Calu3 (cell line): Measurements from ENCODE around the gene ENPP1. TPM values are rescaled to one million over a fixed set of nuclear protein-coding genes. Genes with fewer than 3 reads are reported as not detected.

Source experiments
- BruUV-seq: library from RNA; stranded (reverse); fragments of 400-500 nt; replicated peaks from 2 replicates; lab custom pipeline; 2021; lab: Mats Ljungman, UMichigan
- CTCF ChIA-PET: fragments of 300-600 bp; sonication (Branson Sonifier 250); formaldehyde crosslinking; loops from one replicate; lab custom pipeline; 2022; ENCODE audit warnings: antibody characterized with exemption; lab: Charles Lee
- DNase-seq: peaks from one replicate; pipeline ENCODE4 v3.0.0; 2022
- H3K27ac Mint-ChIP-seq: one replicate; pipeline ENCODE4 v1.8.0; 2022; ENCODE audit warnings: mixed read lengths; ENCODE audit not compliant: unreplicated experiment
- H3K27me3 Mint-ChIP-seq: one replicate; pipeline ENCODE4 v1.8.0; 2022; ENCODE audit warnings: mixed read lengths; ENCODE audit not compliant: unreplicated experiment
- H3K36me3 Mint-ChIP-seq: one replicate; pipeline ENCODE4 v1.8.0; 2022; ENCODE audit warnings: mild to moderate bottlenecking, moderate library complexity, mixed read lengths; ENCODE audit not compliant: insufficient read depth, unreplicated experiment
- H3K4me1 Mint-ChIP-seq: one replicate; pipeline ENCODE4 v1.8.0; 2022; ENCODE audit warnings: mild to moderate bottlenecking, low read depth, mixed read lengths; ENCODE audit not compliant: unreplicated experiment
- H3K4me3 Mint-ChIP-seq: one replicate; pipeline ENCODE4 v1.8.0; 2022; ENCODE audit warnings: mild to moderate bottlenecking, low read depth, moderate library complexity, mixed read lengths; ENCODE audit not compliant: unreplicated experiment
- H3K9me3 Mint-ChIP-seq: one replicate; pipeline ENCODE4 v1.8.0; 2022; ENCODE audit warnings: low read depth, mixed read lengths; ENCODE audit not compliant: unreplicated experiment
- intact Hi-C: fragments of 100-400 bp; cut with micrococcal nuclease; formaldehyde crosslinking; loops from one replicate; pipeline ENCODE4 v1.10.0; 2022; ENCODE audit not compliant: unreplicated experiment
- total RNA-seq: library from RNA; stranded (reverse); gene quantifications from 2 replicates; pipeline ENCODE4 v1.2.3, GENCODE V29; 2022
- TF ChIP-seq, protein P1 (sequence below): fragments of 200-600 bp; IDR thresholded peaks from one replicate; pipeline ENCODE4 v1.8.0; 2022; ENCODE audit warnings: antibody characterized with exemption; ENCODE audit not compliant: unreplicated experiment

The ENPP1 gene
- total RNA-seq, 1 experiment from 2014 or later = 7.7 TPM

GRCh38 chr6:131917318-131917717, 109.5 kb downstream of the ENPP1 start:
- peaks cover 7% of the 10 kb centered on the region for H3K4me1 Mint-ChIP-seq
- CTCF ChIA-PET = interaction anchor here (0.6 to 0.7 kb wide), 2 partner anchors 25 to 155 kb away, joined by 4 read pairs; no protein-coding TSS in a partner anchor
- peaks cover 5% of the 10 kb centered on the region for H3K9me3 Mint-ChIP-seq
- H3K27me3 Mint-ChIP-seq = no peaks in the 10 kb centered on the region
- H3K36me3 Mint-ChIP-seq = no peaks in the 10 kb centered on the region
- H3K4me3 Mint-ChIP-seq = no peak overlapping the region
- no peak overlapping the region for H3K27ac Mint-ChIP-seq
- no TSS peak for BruUV-seq
- intact Hi-C loops = loop anchor here (10.0 kb wide), 1 partner anchor 477 kb away; no protein-coding TSS in a partner anchor
- TF ChIP-seq, protein P1, sequence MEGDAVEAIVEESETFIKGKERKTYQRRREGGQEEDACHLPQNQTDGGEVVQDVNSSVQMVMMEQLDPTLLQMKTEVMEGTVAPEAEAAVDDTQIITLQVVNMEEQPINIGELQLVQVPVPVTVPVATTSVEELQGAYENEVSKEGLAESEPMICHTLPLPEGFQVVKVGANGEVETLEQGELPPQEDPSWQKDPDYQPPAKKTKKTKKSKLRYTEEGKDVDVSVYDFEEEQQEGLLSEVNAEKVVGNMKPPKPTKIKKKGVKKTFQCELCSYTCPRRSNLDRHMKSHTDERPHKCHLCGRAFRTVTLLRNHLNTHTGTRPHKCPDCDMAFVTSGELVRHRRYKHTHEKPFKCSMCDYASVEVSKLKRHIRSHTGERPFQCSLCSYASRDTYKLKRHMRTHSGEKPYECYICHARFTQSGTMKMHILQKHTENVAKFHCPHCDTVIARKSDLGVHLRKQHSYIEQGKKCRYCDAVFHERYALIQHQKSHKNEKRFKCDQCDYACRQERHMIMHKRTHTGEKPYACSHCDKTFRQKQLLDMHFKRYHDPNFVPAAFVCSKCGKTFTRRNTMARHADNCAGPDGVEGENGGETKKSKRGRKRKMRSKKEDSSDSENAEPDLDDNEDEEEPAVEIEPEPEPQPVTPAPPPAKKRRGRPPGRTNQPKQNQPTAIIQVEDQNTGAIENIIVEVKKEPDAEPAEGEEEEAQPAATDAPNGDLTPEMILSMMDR = no peak
- no peak for DNase-seq

- intact Hi-C loops = loop anchor here (10.0 kb wide), 1 partner anchor 477 kb away; no protein-coding TSS in a partner anchor
- Mint-ChIP-seq H3K4me1 (peaks cover 7% of the 10 kb centered on the region), H3K4me3 (no peak overlapping the region), H3K36me3 (no peaks in the 10 kb centered on the region), H3K9me3 (peaks cover 5% of the 10 kb centered on the region), H3K27me3 (no peaks in the 10 kb centered on the region), H3K27ac (no peak overlapping the region)
- TF ChIP-seq, protein P1 = no peak
- no peak for DNase-seq
- BruUV-seq = no TSS peak
- CTCF ChIA-PET = interaction anchor here (0.6 to 0.7 kb wide), 3 partner anchors 8 to 156 kb away, joined by 3 to 4 read pairs (median 4); no protein-coding TSS in a partner anchor
Observed at GRCh38 chr6:131917763-131918649, 110.2 kb downstream of the ENPP1 start.

GRCh38 chr6:131918650-131919355, 111.0 kb downstream of the ENPP1 start:
- Mint-ChIP-seq H3K9me3 (peaks cover 5% of the 10 kb centered on the region), H3K4me3 (no peak overlapping the region), H3K4me1 (peaks cover 7% of the 10 kb centered on the region), H3K36me3 (no peaks in the 10 kb centered on the region), H3K27ac (no peak overlapping the region), H3K27me3 (no peaks in the 10 kb centered on the region)
- DNase-seq = no peak
- no TSS peak for BruUV-seq
- intact Hi-C loops = loop anchor here (10.0 kb wide), 1 partner anchor 476 kb away; no protein-coding TSS in a partner anchor
- CTCF ChIA-PET = interaction anchor here (0.5 to 0.6 kb wide), 2 partner anchors 9 to 371 kb away, joined by 3 to 4 read pairs; no protein-coding TSS in a partner anchor
- TF ChIP-seq, protein P1 = no peak

DNA sequence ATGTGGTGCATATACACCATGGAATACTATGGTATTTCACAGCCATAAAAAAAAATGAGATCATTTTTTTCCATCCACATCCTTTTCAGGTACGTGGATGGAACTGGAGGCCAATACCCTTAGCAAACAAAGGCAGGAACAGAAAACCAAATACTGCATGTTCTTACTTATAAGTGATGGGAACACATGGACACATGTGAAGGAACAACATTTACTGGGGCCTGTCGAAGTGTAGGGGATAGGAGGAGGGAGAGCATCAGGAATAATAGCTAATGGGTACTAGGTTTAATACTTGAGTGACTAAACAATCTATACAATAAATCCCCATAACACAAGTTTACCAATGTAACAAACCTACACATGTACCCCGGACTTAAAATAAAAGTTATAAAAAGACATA, 112.8 kb downstream of the ENPP1 start:
- Mint-ChIP-seq H3K4me3 (no peak overlapping the region), H3K36me3 (no peaks in the 10 kb centered on the region), H3K4me1 (peaks cover 3% of the 10 kb centered on the region), H3K27me3 (no peaks in the 10 kb centered on the region), H3K9me3 (peaks cover 5% of the 10 kb centered on the region), H3K27ac (no peak overlapping the region)
- TF ChIP-seq, protein P1 = no peak
- DNase-seq = no peak
- CTCF ChIA-PET = no interaction called here
- intact Hi-C loops = no loop called here
- BruUV-seq = no TSS peak
